Measurements from ENCODE around the gene SH2B2.
"Not testable (repeated sequence)": the region's sequence is repeated elsewhere in the genome, so short reads cannot be mapped to it uniquely, and the experiment has no call there.

SH2B2 gene

DNA sequence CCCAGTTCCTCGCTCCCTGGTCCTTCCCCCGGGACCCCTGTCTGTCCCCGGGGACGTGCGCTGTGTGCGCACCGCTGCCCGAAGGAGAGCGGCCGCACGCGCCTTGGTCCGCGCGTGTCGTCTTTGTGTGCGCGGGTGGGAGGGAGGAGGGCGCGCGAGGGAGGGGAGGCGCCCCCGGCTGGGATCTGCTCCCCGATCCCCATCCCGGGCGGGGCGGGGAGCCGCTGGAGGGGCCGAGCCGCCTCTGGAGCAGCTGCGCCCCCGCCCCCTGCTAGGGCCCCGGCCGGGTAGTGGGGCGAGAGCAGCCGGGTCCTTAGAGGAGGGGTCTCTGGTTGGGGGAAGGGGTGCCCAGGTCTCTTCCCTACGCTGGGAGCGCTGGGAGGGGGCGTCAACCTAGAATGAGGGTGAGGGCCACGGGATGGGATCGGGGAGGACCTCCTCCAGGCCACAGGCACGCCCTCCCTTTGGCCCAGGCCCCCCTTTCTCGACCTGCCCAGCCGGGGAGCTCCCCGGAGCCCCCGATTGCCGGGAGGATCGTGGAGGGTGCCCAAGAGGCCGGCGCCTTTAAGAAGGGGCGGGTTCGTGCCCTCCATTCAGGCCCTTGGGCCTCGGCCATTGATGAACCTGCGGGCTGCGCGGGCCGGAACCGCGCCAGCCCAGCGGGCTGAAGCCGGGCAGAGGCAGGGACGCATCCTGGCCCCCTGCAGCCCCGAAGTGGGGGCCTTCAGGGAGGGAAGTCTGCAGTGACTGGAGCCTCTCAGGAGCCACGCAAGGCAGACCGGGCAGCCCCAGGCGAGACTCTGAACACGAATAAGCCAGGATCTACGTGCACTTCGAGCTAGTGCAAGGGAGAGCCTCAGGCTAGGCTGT lies 678 bp downstream of the SH2B2 start:
- no peak for DNase-seq (ENCODE audit: low spot score)

DNA sequence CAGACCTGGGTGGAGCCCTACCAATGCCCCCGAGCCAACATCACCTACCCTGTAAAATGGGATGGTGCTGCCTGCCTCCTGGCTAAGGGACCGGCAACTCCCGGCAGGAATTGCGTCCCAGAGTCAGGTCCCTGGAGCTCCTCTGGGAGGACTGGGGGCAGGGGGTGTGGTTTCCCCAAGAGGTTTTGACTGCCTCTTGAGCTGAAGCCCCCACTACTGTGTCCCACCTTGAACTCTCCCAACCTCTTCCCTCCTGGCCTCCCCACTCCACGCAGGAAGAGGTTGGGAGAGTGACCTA lies 1.3 kb downstream of the SH2B2 start:
- no peak for DNase-seq (ENCODE audit: low spot score)

DNA sequence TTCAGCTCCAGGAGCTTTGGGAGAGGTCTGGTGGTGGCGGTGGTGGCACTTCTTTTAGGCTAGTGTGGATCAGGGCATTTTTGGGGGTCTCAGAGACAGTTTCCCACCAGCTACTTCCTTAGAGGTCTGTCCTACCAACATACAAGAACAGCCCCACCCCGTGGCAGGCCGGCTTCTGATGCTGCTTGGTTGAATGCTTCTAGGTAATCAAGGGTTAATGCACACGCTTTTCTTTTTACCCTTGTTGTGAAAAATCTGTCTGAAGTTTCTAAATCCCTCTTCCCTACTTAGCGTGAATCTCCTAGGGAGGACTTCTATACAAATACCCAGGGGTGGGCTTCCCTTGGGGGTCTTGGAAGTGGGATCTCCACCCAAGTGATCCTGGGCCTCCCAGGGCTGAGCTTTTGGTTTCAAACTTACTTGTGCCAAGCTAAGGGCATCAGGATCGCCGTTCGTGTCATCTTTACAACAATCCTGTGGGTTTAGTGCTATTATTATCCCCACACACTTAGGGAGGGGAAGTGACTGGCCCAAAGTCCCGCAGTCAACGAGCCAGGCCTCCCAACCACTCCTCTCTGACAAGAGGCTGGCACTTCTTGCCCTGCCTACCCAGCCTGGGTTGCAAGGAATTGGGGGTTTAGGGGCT lies 1.7 kb downstream of the SH2B2 start:
- no peak for DNase-seq (ENCODE audit: low spot score)

GRCh38 chr7:102289057-102289456 lies 2.4 kb downstream of the SH2B2 start:
- no peak for DNase-seq (ENCODE audit: low spot score)

DNA sequence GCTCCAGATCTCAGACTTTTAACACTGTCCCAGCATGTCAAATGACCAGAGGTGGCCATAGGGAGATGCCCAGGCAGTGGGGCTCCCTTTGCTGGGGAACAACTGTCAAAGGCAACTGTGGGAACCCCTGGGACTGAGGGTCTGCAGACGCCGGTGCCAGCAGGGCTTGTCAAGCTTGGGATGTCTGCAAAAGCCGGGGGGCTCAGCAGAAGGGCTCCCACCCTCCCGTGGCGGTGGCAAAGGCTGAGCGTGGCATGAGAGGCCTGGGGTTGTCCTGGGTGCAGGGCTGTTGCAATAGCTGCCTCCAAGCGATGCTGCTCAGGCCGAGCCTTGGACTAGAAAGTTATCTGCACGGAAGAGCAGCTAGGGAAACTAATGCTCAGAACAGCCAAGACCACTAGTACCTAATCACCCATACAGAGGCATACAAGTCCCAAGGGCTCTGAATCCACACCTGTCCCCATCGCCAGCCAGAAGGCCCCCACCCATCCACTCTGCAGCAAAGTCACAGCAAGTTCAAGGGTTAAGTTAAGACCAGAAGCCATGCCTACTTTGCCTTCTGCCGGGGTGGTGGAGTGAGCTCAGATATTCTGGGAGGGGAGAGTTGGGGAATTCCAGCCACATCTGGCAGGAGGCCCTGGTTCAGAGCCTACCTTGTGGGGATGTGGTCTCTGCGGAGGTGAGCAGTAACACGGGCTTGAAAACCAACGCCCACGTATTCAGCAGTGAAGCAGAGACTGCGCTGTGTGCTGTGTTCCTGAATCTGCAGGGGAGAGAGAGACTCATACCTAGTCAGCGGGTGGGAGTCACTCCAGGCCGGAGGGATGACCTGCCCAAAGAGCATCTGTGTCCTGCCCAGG lies 4.6 kb downstream of the SH2B2 start:
- no peak for DNase-seq (ENCODE audit: low spot score)

DNA sequence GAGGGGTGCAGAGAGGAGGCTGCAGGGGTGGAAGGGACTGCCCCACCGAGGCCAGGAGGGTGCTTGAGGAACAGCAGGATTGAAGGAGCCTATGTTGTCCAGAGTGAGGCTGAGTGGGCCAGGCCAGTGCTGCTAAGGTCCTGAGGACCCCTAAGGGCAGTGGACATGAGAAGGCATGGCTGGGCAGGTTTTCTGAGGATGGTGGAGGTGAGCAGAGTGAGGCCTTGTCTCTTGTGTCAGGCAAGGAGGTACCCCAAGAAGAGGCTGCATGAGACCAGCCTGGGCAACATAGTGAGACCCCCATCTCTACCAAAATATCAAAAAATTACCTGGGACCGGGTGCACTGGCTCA lies 5.2 kb downstream of the SH2B2 start:
- DNase-seq (ENCODE audit: low spot score) = no peak

DNA sequence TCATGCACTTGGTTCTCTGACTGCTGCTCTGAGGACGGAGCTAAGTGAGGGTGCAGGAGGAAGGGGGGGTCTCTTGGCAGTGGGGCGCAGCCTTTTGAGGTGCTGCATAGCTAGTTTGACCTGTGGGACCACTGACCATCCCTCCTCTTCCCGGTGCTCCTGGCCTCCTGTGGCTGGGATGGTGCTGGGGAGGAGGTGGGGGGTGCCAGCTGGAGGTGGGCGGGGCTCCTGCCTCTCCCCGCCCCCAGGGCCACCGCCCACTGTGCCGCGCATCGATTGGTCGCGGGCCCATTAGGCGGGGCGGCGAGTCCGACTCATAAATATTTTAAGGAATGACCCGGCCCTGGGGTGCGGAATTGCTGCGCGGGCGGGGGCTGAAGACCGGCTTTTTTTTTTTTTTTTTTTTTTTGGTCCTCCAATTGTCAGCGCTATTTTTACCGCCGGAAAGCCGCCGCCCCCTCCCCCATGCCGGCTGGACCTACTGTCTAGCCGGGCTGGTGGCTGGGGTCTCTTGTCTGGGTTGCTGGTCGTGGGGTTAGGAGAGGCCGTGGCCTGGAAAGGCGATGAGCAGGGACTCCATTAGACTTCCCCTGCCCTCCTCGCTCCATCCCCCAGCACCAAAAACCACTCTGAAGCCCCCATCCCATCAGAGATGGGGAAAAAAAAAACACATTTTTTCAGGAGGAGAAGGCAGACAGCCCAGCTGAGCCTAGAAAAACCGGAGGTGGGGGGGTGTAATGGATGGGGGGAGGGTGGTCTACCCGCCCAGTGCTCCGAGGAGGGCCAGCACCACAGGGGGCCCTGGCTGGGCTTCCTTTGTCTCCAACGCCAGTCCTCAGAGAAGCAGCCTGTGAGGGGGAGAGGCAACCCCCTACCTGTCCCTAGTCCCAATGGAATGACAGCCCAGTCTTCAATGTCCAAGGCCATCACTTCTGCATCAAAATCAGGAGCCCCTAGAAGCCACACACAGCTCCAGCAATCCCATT lies 6.4 kb downstream of the SH2B2 start:
- DNase-seq (ENCODE audit: low spot score) = no peak

GRCh38 chr7:102294589-102294988 lies 7.9 kb downstream of the SH2B2 start:
- no peak for DNase-seq (ENCODE audit: low spot score)

DNA sequence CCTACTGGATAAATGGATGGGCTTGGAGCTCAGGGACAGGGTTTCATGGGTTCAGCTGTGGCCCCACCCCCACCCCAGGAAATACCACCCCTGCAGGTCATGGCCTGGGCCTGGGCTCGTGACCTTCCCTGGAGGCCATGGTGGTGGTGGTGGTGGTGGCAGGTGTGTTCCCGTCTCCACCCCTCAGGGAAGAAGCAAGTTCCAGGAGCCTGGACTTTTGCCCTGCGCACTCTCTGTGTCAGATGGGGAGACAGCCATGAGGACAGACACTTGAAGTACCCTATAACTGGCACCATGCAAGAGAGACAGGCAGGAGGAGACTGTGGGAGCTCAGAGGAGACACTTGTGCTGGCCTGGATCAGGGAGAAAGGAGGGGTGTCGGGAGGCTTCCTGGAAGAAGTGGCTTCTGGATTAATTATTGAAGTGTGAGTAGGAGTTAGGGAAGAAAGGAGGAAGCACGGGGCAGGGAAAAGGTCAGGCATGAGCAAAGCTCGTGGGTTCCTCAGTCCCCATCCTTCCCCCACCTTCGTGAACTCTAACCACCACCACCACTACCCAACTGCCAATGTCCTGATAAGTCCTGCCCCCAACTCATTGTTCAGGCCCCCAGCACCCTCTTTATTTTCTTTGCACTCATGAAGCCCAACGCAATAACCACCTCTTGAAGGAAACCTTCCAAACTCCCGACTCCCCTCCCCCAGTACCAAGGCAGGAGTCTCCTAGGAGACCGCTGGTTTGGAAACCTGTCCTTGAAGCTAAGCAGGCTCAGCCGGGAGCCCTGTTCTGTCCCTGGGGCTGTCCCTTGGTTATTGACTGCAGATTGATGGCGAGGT lies 8.9 kb downstream of the SH2B2 start:
- no peak for DNase-seq (ENCODE audit: low spot score)

DNA sequence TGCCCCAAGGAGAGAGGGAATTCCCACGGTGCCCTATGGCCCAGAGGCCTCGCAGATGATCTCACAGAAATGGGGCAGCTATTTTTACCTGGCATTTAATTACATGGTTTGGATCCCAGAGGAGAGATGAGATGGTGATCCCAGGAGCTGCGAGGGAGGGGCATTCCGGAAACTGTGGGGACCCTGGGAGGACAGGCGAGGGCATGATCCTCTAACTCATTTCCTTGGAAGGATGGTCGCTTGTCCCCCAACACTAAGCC lies 9.4 kb downstream of the SH2B2 start:
- no peak for DNase-seq (ENCODE audit: low spot score)

DNA sequence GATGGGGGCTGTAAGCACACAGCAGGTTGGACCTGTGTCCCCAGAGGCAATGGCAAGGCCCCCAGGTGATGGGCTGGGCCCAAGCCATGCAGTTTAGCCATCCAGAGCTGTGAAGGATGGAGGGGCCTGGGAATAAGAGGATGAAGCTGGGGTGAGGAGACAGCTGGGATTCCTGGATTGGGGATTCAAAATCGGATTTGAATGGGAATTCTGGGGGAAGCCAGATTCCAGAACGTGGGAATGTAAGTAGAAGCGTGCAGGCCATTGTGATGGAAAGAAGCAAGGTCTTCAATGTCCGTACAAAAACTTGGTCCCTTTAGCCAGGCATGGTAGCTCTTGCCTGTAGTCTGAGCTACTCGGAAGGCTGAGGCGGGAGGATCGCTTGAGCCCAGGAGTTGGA lies 9.8 kb downstream of the SH2B2 start:
- DNase-seq (ENCODE audit: low spot score) = no peak

DNA sequence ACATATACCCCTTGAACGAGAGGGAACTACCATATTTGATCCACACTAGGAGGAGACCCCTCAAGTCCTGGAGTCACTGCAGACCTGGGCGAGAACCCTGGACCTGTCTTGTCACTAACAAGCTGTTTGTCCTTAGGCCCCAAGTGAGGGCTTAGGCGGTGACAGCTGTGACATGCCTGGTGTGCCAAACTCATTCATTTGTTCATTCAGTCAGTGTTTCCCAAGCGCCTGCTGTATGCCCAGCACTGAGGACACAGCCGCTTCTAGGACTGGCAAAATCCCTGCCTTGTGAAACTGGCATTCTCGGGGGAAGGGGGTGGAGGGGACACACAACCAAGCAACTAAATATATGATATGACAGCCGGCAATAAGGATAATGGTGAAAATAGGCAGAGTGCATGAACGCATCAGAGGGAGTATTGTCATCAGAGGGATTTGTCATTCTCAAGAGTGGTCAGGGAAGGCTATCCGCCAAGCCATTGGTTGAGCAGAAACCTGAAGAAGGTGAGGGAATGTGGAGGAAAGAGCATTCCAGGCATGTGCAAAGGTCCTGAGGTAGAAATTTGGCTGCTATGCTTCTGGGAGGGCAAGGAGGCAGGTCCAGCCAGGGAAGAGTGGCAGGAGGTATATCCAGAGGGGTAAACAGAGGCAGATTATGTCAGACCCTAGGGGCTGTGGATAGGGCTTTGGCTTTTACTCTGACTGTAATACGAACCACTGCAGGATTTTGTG lies 11.0 kb downstream of the SH2B2 start:
- no peak for DNase-seq (ENCODE audit: low spot score)

GRCh38 chr7:102300643-102301221 lies 14.1 kb downstream of the SH2B2 start:
- DNase-seq (ENCODE audit: low spot score) = no peak

GRCh38 chr7:102301367-102301766 lies 14.7 kb downstream of the SH2B2 start:
- not testable (repeated sequence) for DNase-seq (ENCODE audit: low spot score)

- no peak for DNase-seq (ENCODE audit: low spot score)
Observed at GRCh38 chr7:102302025-102302424, 15.4 kb downstream of the SH2B2 start.

GRCh38 chr7:102303669-102304422 lies 17.2 kb downstream of the SH2B2 start:
- DNase-seq (ENCODE audit: low spot score) = no peak

GRCh38 chr7:102304668-102305067 lies 18.0 kb downstream of the SH2B2 start:
- peak; percentile 53 for DNase-seq (ENCODE audit: low spot score)

- DNase-seq (ENCODE audit: low spot score) = no peak
Observed at GRCh38 chr7:102305414-102306268, 19.0 kb downstream of the SH2B2 start.
